ENCODE data around the gene GRK4.
"Not testable (repeated sequence)": the region's sequence is repeated elsewhere in the genome, so short reads cannot be mapped to it uniquely, and the experiment has no call there.

Gene GRK4

GRCh38 chr4:2931512-2932301 lies 31.7 kb upstream of the GRK4 start:
- DNase-seq: no peak

- no peak for DNase-seq
Observed at GRCh38 chr4:2932321-2932950, 30.9 kb upstream of the GRK4 start.

GRCh38 chr4:2932951-2933565 lies 30.3 kb upstream of the GRK4 start:
- no peak for DNase-seq

- no peak for DNase-seq
Observed at GRCh38 chr4:2933566-2934076, 29.8 kb upstream of the GRK4 start.

- no peak for DNase-seq
Observed at GRCh38 chr4:2934077-2934812, 29.1 kb upstream of the GRK4 start.

GRCh38 chr4:2934813-2935761 lies 28.3 kb upstream of the GRK4 start:
- DNase-seq: peak; percentile 67 to 89

- no peak for DNase-seq
Observed at GRCh38 chr4:2935762-2936743, 27.3 kb upstream of the GRK4 start.

- peak in 1 of 2 experiments; percentile 51 for DNase-seq
Observed at GRCh38 chr4:2936773-2937145, 26.6 kb upstream of the GRK4 start.

GRCh38 chr4:2937146-2937857 lies 26.1 kb upstream of the GRK4 start:
- DNase-seq: no peak

GRCh38 chr4:2937986-2938385 lies 25.4 kb upstream of the GRK4 start:
- DNase-seq: no peak

GRCh38 chr4:2938411-2938810 lies 25.0 kb upstream of the GRK4 start:
- not testable (repeated sequence) for DNase-seq

GRCh38 chr4:2938906-2939305 lies 24.5 kb upstream of the GRK4 start:
- no peak for DNase-seq

GRCh38 chr4:2939383-2940243 lies 23.8 kb upstream of the GRK4 start:
- DNase-seq: no peak

- DNase-seq: no peak
Observed at GRCh38 chr4:2940267-2941137, 22.9 kb upstream of the GRK4 start.

- no peak for DNase-seq
Observed at GRCh38 chr4:2941138-2942036, 22.0 kb upstream of the GRK4 start.

- no peak for DNase-seq
Observed at GRCh38 chr4:2942037-2942531, 21.3 kb upstream of the GRK4 start.

All from NCI-H524 (cell line).